NCI-H2196 (cell line): Measurements from ENCODE around the gene ZNF486.
"Not testable (repeated sequence)": the region's sequence is repeated elsewhere in the genome, so short reads cannot be mapped to it uniquely, and the experiment has no call there.

Experiments
- DNase-seq: peaks from one replicate; lab custom pipeline; 2025; ENCODE audit not compliant: unreplicated experiment; lab: John Stamatoyannopoulos, UW

The ZNF486 gene

GRCh38 chr19:20167020-20167644, at the start of gene ZNF486:
Gene ZNF486, plus strand, starts transcription at chr19:20167214. Its CDS starts 117 bp downstream, at chr19:20167331.
- peak; percentile 91 for DNase-seq

DNA sequence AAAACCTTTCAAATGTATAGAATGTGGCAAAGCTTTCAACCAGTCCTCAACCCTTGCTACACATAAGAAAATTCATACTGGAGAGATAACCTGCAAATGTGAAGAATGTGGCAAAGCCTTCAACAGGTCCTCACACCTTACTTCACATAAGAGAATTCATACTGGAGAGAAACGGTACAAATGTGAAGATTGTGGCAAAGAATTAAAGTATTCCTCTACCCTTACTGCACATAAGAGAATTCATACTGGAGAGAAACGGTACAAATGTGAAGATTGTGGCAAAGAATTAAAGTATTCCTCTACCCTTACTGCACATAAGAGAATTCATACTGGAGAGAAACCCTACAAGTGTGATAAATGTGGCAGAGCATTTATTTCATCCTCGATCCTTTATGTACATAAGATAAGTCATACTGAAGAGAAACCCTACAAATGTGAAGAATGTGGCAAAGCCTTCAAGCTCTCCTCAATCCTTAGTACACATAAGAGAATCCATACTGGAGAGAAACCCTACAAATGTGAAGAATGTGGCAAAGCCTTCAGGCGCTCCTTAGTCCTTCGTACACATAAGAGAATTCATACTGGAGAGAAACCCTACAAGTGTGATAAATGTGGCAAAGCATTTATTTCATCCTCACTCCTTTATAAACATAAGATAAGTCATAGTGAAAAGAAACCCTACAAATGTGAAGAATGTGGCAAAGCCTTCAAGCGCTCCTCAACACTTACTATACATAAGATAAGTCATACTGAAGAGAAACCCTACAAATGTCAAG, 48.8 kb upstream of the ZNF486 start:
- not testable (repeated sequence) for DNase-seq

DNA sequence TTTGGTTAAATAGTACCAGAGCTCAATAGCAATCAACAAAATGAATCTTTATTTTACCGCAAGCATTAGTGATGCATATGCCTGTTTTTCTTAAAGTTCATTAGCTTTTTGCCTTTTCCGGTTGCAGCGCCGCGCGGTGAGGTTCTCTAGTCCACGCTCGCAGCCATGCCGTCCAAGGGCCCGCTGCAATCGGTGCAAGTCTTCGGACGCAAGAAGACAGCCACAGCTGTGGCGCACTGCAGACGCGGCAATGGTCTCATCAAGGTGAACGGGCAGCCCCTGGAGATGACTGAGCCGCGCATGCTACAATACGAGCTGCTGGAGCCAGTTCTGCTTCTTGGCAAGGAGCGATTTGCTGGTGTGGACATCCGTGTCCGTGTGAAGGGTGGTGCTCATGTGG, 42.1 kb upstream of the ZNF486 start:
- no peak for DNase-seq

- not testable (repeated sequence) for DNase-seq
Measured at GRCh38 chr19:20132933-20133332, 34.1 kb upstream of the ZNF486 start.

GRCh38 chr19:20137714-20138113, 29.3 kb upstream of the ZNF486 start:
- DNase-seq: not testable (repeated sequence)

GRCh38 chr19:20151617-20152145, 15.3 kb upstream of the ZNF486 start:
- no peak for DNase-seq

DNA sequence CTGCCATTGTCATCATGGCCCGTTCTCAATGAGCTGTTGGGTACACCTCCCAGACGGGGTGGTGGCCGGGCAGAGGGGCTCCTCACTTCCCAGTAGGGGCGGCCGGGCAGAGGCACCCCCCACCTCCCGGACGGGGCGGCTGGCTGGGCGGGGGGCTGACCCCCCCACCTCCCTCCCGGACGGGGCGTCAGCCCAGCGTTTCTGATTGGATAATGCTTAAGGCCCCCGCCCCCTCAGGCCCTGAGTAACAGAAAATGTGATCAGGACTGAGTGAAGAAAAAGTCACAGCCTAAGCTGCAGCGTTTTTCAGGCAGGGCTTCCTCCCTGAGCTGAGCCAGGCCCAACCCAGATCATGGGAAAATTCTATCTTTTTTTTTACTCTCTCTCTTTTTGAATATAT, 14.5 kb upstream of the ZNF486 start:
- DNase-seq: not testable (repeated sequence)

DNA sequence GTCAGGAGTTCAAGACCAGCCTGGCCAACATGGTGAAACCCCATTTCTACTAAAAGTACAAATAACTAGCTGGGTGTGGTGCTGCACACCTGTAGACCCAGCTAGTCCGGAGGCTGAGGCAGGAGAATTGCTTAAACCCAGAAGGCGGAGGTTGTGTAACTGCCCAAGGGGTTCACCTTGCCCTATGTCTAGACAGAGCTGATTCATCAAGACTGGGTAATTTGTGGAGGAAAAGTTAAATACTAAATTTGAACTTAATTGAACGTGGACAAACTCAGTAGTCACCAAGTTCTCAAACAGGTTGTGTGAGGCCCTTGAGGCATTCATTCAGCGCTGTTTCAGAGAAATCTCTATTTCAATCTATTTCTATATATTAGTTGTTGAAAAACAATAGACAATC, 13.7 kb upstream of the ZNF486 start:
- DNase-seq: no peak

- DNase-seq: no peak
Measured at GRCh38 chr19:20154636-20155035, 12.4 kb upstream of the ZNF486 start.

DNA sequence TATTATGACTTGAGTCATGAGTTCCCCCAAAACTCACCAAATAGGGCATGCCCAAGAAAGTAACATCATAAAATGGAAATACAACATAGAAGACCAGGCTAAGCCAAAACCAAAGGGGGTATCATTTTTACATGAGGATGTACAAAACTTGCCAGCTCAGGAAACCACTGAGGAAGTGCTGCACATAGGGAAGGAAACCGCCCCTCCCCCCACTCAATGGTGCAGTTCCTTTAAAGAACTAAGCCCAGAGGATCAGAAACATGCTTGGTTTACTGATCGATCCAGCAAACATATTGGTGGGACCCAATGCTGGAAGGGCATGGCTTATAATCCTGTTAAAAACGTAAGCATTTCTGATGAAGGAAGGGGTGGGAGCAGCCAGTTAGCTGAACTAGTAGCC, 4.2 kb upstream of the ZNF486 start:
- no peak for DNase-seq

- no peak for DNase-seq
Measured at GRCh38 chr19:20164456-20164855, 2.6 kb upstream of the ZNF486 start.

- DNase-seq: no peak
Measured at GRCh38 chr19:20165971-20166592, 932 bp upstream of the ZNF486 start.

- no peak for DNase-seq
Measured at GRCh38 chr19:20167651-20168122, 673 bp downstream of the ZNF486 start.

DNA sequence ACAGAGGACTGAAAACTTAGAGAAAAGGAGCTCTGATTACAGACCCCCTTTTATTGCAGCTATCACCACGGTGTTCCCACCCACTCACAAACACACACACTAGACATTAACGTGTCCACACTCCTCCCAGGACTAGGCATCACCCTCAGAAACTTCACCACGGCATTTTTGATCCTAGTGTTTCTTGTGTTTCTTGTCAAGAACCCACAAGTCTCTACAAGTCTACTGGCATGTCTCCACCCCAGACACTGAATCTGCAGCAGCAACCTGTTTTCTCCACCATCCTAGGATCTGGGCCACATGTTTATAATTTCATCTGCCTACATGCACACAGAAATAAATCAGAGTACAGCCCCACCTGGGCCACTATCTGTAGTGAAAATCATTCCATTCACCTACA, 4.3 kb downstream of the ZNF486 start:
- DNase-seq: no peak

DNA sequence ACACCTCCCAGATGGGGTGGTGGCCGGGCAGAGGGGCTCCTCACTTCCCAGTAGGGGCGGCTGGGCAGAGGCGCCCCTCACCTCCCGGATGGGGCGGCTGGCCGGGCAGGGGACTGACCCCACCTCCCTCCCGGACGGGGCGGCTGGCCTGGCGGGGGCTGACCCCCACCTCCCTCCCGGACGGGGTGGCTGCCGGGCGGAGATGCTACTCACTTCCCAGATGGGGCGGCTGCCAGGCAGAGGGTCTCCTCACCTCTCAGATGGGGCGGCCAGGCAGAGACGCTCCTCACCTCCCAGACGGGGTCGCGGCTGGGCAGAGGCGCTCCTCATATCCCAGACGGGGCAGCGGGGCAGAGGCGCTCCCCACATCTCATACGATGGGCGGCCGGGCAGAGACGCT, 8.8 kb downstream of the ZNF486 start:
- DNase-seq: not testable (repeated sequence)

DNA sequence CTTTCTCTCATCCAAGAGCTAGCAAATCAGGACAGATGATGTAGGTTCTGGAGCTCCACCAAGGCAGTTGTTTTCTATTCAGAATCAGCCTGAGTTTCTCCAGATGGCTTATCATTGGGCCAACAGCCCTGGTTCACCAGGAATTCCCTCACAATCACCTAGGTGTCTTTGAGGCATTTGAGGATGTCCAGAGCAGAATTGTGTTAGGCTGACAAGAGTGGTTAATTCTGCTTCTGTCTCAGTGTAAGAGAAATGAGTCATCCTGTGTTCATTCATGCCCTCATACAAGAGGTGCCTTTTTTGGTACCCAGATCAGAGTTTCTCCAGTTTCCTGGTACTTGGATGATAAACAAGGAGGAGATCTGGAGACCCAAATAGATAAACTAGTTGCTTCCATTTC, 12.9 kb downstream of the ZNF486 start:
- DNase-seq: not testable (repeated sequence)

DNA sequence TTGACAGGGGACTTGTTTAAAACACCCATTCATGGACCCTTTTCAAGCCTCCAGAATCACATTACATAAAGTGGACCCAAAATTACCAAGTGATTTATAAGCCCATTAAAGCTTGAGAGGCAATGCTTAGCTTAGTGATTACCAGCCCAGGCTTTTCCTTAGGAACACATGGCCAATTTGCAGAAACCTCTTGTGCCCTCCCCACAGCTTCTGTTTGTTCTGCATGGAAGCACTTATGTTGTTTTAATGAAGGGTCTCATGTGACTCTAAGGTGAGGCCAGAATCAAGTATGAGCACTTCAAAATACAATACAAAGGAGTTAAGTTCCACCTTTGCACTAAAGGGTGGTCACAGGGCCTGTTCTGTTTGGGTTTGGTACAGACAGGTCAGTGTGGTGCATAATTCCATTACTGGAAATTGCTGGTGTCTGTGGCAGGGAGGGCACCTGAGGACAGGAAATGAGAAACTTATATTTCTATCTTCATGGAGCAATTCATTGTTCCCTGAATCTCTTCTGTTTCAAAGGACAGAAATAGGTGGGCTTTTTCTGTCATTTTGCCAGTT, 15.3 kb downstream of the ZNF486 start:
- peak; percentile 5 for DNase-seq

DNA sequence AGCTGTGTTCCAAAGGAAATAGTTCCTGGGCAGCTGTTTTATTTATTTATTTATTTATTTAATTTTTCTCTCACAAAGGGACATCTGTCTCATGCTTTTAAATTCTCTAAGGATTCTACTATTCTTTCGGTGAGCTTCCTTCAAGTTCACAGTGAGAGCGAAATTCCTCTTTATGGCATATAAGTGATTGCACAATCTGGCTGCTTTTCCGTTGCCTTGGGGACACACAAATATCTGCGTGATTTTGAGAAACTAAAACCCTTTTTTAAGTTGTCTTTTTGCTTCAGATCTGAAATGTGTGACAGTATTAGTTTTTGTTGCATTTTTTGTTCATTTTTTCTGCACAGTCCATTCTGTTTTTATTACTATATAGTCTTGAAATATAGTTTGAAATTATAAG, 19.2 kb downstream of the ZNF486 start:
- no peak for DNase-seq

DNA sequence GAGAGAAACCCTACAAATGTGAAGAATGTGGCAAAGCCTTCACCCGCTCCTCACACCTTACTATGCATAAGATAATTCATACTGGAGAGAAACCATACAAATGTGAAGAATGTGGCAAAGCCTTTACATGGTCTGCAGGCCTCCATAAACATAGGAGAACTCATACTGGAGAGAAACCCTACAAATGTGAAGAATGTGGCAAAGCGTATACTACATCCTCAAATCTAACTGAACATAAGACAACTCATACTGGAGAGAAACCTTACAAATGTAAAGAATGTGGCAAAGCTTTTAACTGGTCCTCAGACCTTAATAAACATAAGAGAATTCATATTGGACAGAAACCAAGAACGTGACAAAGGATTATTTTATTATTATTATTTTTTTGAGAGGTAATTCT, 30.7 kb downstream of the ZNF486 start:
- DNase-seq: no peak

DNA sequence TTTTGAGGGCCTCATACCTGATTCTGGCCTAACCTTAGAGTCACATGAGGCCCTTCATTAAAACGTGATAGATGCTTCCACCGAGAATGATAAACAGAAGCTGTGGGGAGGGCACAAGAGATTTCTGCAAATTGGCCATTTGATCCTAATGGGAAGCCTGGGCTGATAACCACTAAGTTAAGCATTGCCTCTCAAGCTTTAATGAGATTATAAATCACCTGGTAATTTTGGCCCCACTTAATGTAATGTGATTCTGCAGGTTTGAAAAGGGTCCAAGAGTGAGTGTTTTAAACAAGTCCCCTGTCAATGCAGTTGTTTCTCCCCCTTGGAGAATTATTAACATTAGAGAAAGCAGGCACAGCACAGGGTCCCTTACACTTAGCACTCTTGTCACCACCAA, 42.0 kb downstream of the ZNF486 start:
- DNase-seq: no peak

- not testable (repeated sequence) for DNase-seq
Measured at GRCh38 chr19:20214366-20214765, 47.4 kb downstream of the ZNF486 start.
